ENCODE measurements around the gene LITAF.
"Not testable (repeated sequence)": the region's sequence is repeated elsewhere in the genome, so short reads cannot be mapped to it uniquely, and the experiment has no call there.

The LITAF gene

DNA sequence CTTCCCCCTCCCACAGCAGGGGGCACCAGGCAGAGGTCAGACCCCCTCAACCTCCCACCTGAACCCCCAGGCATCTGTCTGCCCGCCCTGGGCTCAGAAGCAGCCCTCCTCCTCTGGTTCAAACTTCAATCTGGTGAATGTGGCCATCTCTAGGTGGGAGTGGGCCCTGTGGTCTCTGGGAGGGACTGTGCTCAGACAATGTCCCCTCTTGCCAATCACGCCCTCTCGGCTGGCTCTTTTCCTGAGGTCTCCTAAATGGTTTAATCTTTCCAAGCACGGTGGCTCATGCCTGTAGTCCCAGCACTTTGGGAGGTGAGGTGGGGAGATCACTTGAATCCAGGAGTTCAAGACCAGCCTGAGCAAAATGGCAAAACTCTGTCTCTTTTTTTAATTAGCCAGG, 15.2 kb downstream of the LITAF start:
- no peak for DNase-seq

GRCh38 chr16:11570806-11571205, 15.9 kb downstream of the LITAF start:
- no peak for DNase-seq

DNA sequence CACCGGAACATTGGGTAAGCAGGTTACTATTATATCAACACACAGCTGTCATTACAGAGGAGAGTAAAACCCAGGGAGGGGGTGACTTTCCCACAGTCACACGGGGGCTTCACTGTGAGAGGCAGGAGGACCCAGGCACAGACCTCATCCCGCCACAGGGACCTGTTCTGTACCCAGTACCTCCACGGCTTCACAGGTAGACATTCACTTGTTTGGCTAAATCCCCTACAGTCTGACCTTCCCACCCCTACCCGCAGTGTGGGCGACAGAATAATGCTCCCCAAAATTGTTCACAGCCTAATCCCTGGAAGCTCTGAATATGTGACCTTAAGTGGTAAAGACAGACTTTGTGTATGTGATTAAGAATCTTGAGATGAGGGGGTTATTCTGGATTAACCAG, 16.5 kb downstream of the LITAF start:
- DNase-seq, result no peak

GRCh38 chr16:11566398-11566797, 20.3 kb downstream of the LITAF start:
- no peak for DNase-seq

DNA sequence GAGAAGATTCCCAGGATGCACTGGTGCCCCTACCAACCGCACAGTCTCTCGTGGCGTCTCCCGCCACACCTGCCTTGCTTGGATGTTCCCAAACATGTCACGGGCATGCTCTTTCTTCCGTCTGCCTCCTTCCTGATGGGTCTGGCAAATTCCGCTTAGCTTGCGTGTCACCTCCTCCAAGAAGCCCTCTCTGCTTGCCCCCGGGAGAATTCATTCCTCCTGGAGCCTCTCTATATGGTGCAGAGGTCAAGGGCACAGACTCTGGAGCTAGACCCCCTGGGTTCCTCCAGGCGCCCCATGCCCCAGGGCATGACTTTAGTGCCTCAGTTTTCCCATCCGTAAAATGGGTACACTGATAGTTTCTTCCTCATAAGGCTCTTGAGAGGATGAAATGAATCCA, 21.1 kb downstream of the LITAF start:
- DNase-seq, result no peak

DNA sequence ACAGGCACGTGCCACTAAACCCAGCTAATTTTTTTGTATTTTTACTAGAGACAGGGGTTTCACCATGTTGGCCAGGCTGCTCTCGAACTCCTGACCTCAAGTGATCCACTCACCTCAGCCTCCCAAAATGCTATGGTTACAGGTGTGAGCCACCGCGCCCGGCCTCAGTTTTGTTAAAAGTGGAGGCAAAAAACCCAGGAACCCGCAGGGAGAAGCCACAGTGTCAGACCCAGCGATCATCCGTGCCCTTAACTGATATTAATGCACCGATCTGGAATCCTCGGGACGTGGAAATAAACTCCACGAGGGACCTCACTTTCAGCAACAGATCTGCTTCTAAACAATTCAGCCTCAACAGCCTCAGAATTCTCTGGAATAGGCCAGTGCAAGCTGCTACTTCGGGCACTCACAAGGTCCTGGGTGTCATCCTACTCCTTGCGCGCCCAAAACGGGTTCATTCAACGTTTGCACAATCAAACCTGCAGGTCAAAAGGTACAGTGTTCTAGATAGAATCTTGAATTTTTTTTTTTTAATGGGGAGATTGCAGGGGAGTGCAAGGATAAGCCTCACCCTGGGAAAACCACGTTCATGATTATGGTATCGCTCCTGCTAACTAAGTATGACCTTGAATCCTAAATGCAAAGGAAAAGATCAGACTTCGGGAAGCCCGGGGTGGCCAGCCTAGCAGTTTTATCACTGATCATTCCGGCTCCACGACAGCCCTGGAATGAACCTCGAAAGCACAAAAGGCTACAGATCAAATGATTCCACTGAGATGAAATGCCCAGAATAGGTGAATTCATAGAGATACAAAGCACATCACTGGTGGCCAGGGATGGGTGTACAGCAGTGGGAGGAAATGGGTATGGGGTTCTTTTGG, 22.4 kb downstream of the LITAF start:
- no peak for DNase-seq

DNA sequence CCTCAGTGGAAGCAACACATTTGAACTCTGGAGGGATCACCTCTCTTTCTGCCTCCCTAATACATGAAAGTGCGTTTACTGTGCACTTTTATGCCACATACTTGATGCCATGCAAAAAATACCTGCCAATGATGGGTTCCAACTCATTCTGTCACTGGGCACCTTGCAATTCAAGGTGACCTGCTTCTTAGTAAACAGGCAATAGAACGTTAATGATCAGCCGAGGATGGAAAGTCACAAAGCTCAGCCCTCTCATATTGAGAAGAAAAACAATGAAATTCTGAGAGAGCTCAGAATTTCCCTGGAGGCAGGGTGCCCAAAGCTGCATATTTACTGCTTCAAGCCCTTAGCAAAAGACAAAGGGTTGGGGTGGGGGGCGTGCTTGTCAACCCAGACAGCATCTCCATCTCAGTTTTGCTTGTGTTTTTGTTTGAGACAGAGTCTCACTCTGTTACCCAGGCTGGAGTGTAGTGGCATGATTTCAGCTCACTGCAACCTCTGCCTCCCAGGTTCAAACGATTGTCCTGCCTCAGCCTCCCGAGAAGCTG, 23.2 kb downstream of the LITAF start:
- DNase-seq, result no peak

DNA sequence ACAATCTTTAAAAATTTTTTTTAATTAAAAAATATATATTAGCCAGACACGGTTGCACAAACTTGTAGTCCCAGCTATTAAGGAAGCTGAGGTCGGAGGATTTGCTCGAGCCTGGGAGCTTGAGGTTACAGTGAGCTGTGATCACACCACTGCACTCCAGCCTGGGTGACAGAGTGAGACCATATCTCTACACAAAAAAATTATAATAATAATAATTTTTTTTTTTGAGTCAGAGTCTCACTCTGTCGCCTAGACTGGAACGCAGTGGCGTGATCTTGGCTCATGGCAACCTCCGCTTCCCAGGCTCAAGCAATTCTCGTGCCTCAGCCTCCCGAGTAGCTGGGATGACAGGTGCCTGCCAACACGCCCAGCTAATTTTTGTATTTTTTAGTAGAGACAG, 23.8 kb downstream of the LITAF start:
- DNase-seq, result no peak

- no peak for DNase-seq
These were observed 24.3 kb downstream of the LITAF start for GRCh38 chr16:11562411-11562810.

GRCh38 chr16:11561856-11562255, 24.9 kb downstream of the LITAF start:
- DNase-seq, result no peak

- DNase-seq, result no peak
These were observed 25.3 kb downstream of the LITAF start for GRCh38 chr16:11561454-11561805.

DNA sequence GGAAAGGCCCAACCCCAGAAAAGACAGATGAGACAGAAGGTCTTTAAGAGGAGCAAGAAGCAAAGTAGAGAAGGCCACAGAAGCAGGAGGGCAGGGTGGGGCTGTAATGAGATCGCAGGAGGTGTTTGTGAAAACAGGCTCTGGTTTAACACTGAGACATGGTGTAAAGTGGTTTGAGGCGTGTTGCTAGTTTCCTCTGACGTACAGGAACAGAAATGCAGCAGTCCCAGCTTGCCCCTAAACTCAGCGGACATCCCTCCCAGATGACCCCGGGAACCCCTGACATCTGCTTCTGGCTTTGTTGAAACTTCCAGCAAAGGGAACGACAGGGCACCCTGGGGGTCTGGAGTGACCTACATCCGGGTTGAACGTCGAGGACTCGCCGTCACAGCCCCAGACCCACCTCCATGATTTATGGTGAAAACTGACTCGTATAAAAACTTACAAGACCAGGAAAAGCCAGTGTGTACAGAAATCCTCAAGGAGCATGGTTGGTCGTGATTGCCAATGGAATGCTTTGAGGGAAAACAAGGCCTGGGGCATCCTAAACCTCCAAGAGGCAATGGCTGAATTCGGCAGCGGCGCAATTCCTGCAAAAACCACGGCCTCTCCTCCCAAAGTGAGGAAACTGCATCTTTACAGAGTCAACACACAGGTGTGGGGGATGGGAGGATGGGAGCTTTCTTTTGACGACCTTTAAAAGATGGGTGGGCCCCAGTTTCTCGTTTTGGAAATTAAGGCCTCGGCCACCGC, 25.8 kb downstream of the LITAF start:
- DNase-seq, result no peak

DNA sequence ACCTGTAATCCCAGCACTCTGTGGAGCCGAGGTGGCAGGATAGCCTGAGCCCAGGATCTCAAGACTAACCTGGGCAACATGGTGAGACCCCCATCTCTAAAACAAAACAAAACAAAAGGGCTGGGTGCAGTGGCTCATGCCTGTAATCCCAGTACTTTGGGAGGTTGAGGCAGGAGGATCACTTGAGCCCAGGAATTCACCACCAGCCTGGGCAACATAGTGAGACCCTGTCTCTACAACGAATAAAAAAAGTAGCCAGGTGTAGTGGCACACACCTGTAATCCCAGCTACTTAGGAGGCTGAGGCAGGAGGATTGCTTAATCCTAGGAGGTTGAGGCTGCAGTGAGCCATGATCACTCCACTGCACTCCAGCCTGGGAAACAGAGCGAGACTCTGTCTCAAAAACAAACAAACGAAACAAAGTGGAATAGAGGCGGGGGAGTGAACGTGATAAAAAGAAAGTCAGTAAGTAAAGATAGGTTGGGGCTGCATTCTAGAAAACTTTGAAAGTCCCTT, 28.4 kb downstream of the LITAF start:
- DNase-seq, result not testable (repeated sequence)

- DNase-seq, result no peak
These were observed 28.9 kb downstream of the LITAF start for GRCh38 chr16:11557801-11558200.

- DNase-seq, result no peak
These were observed 29.6 kb downstream of the LITAF start for GRCh38 chr16:11556945-11557720.

DNA sequence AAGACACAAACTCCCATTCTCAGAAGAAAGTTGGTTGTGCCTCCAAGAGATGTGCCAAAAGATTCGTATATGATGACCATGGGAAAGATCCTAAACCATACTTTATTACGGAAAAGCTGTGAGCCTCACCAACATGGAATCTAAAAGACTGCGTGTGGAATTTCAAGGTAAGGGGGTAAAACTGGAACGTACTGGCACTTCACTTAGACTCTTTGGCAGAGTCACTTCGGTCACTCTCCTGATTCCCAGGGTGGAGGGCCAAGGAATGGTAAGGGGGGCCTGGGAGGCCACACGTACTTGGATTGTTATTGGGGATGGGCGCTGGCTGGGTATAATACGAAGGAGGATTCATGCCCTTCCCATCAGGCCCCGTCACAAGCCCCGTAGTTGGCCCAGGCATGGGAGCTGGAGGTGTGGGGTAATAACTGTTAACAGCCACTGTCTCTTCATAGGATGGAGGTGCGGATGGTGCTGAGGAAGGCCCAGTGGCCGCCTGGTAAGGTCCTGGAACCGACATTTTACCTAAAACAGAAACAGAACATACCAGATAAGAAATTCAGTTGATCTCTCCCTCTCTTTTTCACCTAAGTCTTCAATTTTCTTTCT, 30.4 kb downstream of the LITAF start:
- DNase-seq, result no peak

GRCh38 chr16:11554053-11554452, 32.7 kb downstream of the LITAF start:
- DNase-seq, result peak; percentile 40

GRCh38 chr16:11553371-11553770, 33.3 kb downstream of the LITAF start:
- no peak for DNase-seq

DNA sequence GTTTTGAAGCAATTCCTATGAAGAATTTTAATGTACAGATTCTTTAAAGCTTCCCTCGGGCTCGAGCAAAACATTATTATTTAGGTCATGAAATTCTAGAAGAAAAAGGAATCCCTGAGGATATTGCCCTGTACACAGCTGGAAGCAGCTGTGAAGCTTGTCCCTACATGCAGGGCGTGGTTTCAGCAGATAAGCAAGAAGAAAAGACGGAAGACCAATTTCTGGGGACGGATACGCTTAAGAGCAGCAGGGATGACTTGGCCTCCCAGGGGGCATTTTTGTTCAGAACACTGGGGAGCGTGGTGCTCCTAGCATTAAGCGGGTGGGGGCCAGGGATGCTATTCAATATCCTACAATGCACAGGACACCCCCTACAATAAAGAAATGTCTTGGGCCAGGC, 34.3 kb downstream of the LITAF start:
- DNase-seq, result no peak

- DNase-seq, result no peak
These were observed 34.9 kb downstream of the LITAF start for GRCh38 chr16:11551842-11552241.

GRCh38 chr16:11550791-11551498, 35.8 kb downstream of the LITAF start:
- DNase-seq, result no peak

Data from NCI-H226 (cell line).